ENCODE data around the gene KLK10. TPM values are rescaled to one million over a fixed set of nuclear protein-coding genes. Genes with fewer than 3 reads are reported as not detected.

KLK10 gene
- total and polyA plus RNA-seq, 11 donors, result 0.12 to 4.0 (median 0.35) TPM; not detected in 5

GRCh38 chr19:50978772-50979390 lies 40.6 kb downstream of the KLK10 start:
- no peaks in the 10 kb centered on the region for H3K9me3 ChIP-seq
- no peak overlapping the region for H3K4me3 ChIP-seq
- ATAC-seq (no peak), DNase-seq (no peak)
- WGBS, 4 donors, result 66 to 72% (median 70%) methylated on average over 5 of the region's 5 CpGs
- intact Hi-C loops (cut with DNase I), result no loop called here
- no peaks in the 10 kb centered on the region for H3K36me3 ChIP-seq
- H3K27ac ChIP-seq, result no peak overlapping the region
- no peaks in the 10 kb centered on the region for H3K4me1 ChIP-seq
- TF ChIP-seq POLR2A (IDR thresholded peaks at IDR 0.05), result no peak
- peaks cover 0 to 35% (median 5%) of the 10 kb centered on the region in 9 donors for H3K27me3 ChIP-seq

DNA sequence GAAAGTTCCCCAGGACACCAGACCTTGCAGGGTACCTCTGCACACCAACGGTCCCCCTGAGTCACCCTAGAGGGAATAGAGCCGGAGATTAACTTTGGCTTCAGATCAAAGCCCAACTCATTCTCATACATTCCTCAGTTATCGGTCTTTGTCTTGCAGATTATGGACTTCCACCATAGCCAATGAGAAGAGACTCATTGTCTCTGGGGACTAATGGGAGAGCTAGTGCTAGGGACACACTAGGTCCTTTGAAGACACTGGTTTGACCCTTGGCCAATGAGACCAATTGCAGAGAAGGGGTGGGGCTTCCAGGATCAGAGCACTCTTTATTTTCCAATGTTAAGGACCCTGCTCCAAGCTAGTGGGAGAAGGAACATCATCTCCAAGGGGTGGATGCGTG lies 41.9 kb downstream of the KLK10 start:
- Histone ChIP-seq H3K27me3 (peaks cover 0 to 31% (median 5%) of the 10 kb centered on the region in 9 donors), H3K4me1 (no peaks in the 10 kb centered on the region)
- intact Hi-C loops (cut with DNase I), result no loop called here

GRCh38 chr19:50975766-50976165 lies 43.7 kb downstream of the KLK10 start:
- Histone ChIP-seq H3K27me3 (peaks cover 0 to 34% (median 5%) of the 10 kb centered on the region in 9 donors), H3K9me3 (no peaks in the 10 kb centered on the region), H3K27ac (no peak overlapping the region), H3K4me1 (no peaks in the 10 kb centered on the region), H3K36me3 (no peaks in the 10 kb centered on the region), H3K4me3 (no peak overlapping the region)
- TF ChIP-seq, protein P1, sequence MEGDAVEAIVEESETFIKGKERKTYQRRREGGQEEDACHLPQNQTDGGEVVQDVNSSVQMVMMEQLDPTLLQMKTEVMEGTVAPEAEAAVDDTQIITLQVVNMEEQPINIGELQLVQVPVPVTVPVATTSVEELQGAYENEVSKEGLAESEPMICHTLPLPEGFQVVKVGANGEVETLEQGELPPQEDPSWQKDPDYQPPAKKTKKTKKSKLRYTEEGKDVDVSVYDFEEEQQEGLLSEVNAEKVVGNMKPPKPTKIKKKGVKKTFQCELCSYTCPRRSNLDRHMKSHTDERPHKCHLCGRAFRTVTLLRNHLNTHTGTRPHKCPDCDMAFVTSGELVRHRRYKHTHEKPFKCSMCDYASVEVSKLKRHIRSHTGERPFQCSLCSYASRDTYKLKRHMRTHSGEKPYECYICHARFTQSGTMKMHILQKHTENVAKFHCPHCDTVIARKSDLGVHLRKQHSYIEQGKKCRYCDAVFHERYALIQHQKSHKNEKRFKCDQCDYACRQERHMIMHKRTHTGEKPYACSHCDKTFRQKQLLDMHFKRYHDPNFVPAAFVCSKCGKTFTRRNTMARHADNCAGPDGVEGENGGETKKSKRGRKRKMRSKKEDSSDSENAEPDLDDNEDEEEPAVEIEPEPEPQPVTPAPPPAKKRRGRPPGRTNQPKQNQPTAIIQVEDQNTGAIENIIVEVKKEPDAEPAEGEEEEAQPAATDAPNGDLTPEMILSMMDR (IDR thresholded peaks at IDR 0.05), result no peak
- no peak for TF ChIP-seq POLR2A (IDR thresholded peaks at IDR 0.05)
- DNase-seq, result no peak
- WGBS, 4 donors, result 12 to 19% (median 14%) methylated on average over 8 of the region's 8 CpGs
- no peak for ATAC-seq
- intact Hi-C loops (cut with DNase I), result no loop called here

More for the DNA sequence above, 41.9 kb downstream of the KLK10 start:
- Histone ChIP-seq H3K9me3 (no peaks in the 10 kb centered on the region), H3K4me3 (no peak overlapping the region), H3K27ac (no peak overlapping the region), H3K36me3 (no peaks in the 10 kb centered on the region)
- WGBS, 4 donors, result 59 to 77% (median 66%) methylated on average over 4 of the region's 4 CpGs
- TF ChIP-seq, protein P1 (IDR thresholded peaks at IDR 0.05), result no peak
- TF ChIP-seq POLR2A (IDR thresholded peaks at IDR 0.05), result no peak
- no peak for DNase-seq
- ATAC-seq, result no peak

- 47 to 51% (median 50%) methylated on average over 2 to 9 of the region's 9 CpGs for WGBS, 4 donors
- ATAC-seq, result no peak
- no peaks in the 10 kb centered on the region for H3K9me3 ChIP-seq
- intact Hi-C loops (cut with DNase I), result no loop called here
- H3K27me3 ChIP-seq, result peaks cover 0 to 40% (median 5%) of the 10 kb centered on the region in 9 donors
- no peaks in the 10 kb centered on the region for H3K4me1 ChIP-seq
- no peak overlapping the region for H3K4me3 ChIP-seq
- no peak for DNase-seq
- no peak overlapping the region for H3K27ac ChIP-seq
- H3K36me3 ChIP-seq, result no peaks in the 10 kb centered on the region
- no peak for TF ChIP-seq POLR2A (IDR thresholded peaks at IDR 0.05)
- TF ChIP-seq, protein P1 (IDR thresholded peaks at IDR 0.05), result no peak
These were observed 44.6 kb downstream of the KLK10 start for GRCh38 chr19:50974702-50975556.

All from heart left ventricle (tissue), 16 donors.